Activated CD8-positive, alpha-beta T cell treated with anti-CD3 and anti-CD28 coated beads for 36 hours (primary cell): ENCODE data around the gene DYRK3. TPM values are rescaled to one million over a fixed set of nuclear protein-coding genes. Genes with fewer than 3 reads are reported as not detected.

Source experiments
- ATAC-seq: fragments of 200-7000 bp; cut with Tn5 transposase; one replicate; pipeline ENCODE4 v1.10.0; 2021; ENCODE audit warnings: mild to moderate bottlenecking, moderate library complexity
- CTCF ChIA-PET: fragments of 350-600 bp; sonication (Branson Sonifier 250); formaldehyde crosslinking; loops from one replicate; lab custom pipeline; 2021; ENCODE audit warnings: antibody characterized with exemption; lab: Charles Lee
- POLR2A ChIA-PET: fragments of 350-600 bp; sonication (Branson Sonifier 250); formaldehyde crosslinking; loops from one replicate; lab custom pipeline; 2021; ENCODE audit warnings: antibody characterized with exemption; lab: Charles Lee
- DNase-seq: peaks from one replicate; pipeline ENCODE4 v3.0.0-alpha.2; 2020
- H3K27ac Mint-ChIP-seq: one replicate; pipeline ENCODE4 v1.8.0; 2021; ENCODE audit warnings: mild to moderate bottlenecking, mixed read lengths
- H3K27me3 Mint-ChIP-seq: one replicate; pipeline ENCODE4 v1.8.0; 2021; ENCODE audit warnings: mixed read lengths
- H3K36me3 Mint-ChIP-seq: one replicate; pipeline ENCODE4 v1.8.0; 2021; ENCODE audit warnings: low read depth, mixed read lengths
- H3K4me1 Mint-ChIP-seq: one replicate; pipeline ENCODE4 v1.8.0; 2021; ENCODE audit warnings: low read depth, mixed read lengths
- H3K4me3 Mint-ChIP-seq: one replicate; pipeline ENCODE4 v1.8.0; 2021; ENCODE audit warnings: mild to moderate bottlenecking, moderate library complexity, mixed read lengths
- H3K9me3 Mint-ChIP-seq: one replicate; pipeline ENCODE4 v1.8.0; 2021; ENCODE audit warnings: mixed read lengths
- intact Hi-C: fragments of 100-400 bp; cut with micrococcal nuclease; formaldehyde crosslinking; loops from one replicate; pipeline ENCODE4 v1.10.0; 2022
- total RNA-seq, 2 experiments: library from RNA; stranded (reverse); gene quantifications; one replicate each; pipeline ENCODE4 v1.2.3, GENCODE V29; 2021
- TF ChIP-seq, protein P1 (sequence below): fragments of 200-600 bp; IDR thresholded peaks from one replicate; pipeline ENCODE4 v1.8.0; 2022; ENCODE audit warnings: antibody characterized with exemption, mild to moderate bottlenecking

The DYRK3 gene
- total RNA-seq, 2 experiments from 2014 or later, result 4.7 to 4.9 TPM

DNA sequence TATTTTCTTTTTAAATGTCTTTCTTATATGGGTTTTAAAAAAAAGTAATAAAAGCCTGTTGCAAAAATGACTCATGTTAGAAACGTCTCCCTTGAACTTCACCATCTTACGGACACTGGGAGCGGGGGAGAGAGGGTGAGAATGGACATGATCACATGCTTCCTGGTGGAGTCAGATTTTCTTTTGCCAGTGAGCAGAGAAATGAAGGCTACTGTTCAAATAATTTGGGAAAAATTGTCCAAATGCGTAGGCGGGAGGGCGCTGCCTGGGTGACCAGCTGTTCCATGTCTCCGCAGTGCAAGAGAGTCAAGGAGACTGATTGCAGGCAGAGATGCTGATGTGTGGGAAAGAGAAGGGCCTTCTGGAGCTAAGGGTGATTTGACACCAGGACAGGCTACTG lies 46.1 kb upstream of the DYRK3 start:
- H3K36me3 Mint-ChIP-seq, result peaks cover 80% of the 10 kb centered on the region
- DNase-seq, result no peak
- ATAC-seq, result no peak
- H3K4me3 Mint-ChIP-seq, result no peak overlapping the region
- H3K4me1 Mint-ChIP-seq, result peaks cover 73% of the 10 kb centered on the region
- ChIA-PET POLR2A (interaction anchor here (0.6 to 30.6 kb wide), 5 partner anchors 10 to 128 kb away, joined by 3 to 1021 read pairs (median 4); no protein-coding TSS in a partner anchor), CTCF (interaction anchor here (0.9 to 19.1 kb wide), 5 partner anchors 8 to 110 kb away, joined by 3 to 583 read pairs (median 6); no protein-coding TSS in a partner anchor)
- intact Hi-C loops, result no loop called here
- TF ChIP-seq, protein P1, sequence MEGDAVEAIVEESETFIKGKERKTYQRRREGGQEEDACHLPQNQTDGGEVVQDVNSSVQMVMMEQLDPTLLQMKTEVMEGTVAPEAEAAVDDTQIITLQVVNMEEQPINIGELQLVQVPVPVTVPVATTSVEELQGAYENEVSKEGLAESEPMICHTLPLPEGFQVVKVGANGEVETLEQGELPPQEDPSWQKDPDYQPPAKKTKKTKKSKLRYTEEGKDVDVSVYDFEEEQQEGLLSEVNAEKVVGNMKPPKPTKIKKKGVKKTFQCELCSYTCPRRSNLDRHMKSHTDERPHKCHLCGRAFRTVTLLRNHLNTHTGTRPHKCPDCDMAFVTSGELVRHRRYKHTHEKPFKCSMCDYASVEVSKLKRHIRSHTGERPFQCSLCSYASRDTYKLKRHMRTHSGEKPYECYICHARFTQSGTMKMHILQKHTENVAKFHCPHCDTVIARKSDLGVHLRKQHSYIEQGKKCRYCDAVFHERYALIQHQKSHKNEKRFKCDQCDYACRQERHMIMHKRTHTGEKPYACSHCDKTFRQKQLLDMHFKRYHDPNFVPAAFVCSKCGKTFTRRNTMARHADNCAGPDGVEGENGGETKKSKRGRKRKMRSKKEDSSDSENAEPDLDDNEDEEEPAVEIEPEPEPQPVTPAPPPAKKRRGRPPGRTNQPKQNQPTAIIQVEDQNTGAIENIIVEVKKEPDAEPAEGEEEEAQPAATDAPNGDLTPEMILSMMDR, result no peak
- no peaks in the 10 kb centered on the region for H3K27me3 Mint-ChIP-seq
- peak overlapping the region; percentile 97 for H3K27ac Mint-ChIP-seq
- no peaks in the 10 kb centered on the region for H3K9me3 Mint-ChIP-seq

DNA sequence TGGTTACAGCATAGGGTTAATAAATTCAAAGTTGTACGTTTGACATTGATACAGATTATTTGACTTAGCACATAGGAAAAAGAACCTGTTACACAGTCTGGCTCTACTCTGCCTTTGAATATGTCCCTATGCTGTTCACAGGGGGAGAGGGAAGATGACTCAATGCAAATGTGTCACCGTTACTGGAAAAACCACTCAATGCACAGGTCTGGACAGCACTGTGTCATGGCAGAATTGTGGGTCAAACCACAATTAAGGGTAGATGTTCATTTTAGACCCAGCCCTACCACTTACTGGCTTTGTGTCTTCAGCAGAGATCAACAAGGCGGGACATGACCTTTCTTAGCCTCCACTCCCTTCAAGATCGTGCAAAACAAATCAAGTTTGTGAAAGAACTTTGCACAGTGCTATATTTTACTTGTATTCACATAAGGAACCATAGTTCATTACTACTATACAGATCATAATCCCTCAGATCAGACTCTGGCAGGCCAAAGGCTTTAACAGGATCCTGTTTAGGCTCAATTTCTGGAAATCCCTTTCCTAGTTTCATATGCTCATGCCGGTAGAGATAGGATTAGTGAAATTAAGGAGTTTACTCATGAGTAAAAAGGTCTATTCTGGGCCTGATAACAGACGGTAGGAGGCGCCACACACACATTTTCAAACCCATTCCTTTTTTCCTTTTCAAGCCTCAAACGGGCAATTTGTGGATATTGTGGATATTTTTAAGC lies 45.1 kb upstream of the DYRK3 start:
- Mint-ChIP-seq H3K4me1 (peaks cover 65% of the 10 kb centered on the region), H3K36me3 (peaks cover 78% of the 10 kb centered on the region), H3K4me3 (peak overlapping the region; percentile 55), H3K9me3 (no peaks in the 10 kb centered on the region), H3K27me3 (no peaks in the 10 kb centered on the region), H3K27ac (peak overlapping the region; percentile 97)
- ChIA-PET POLR2A (interaction anchor here (1.1 to 30.6 kb wide), 3 partner anchors 22 to 84 kb away, joined by 3 to 1021 read pairs (median 3); partner anchors contain the start of gene EIF2D), CTCF (interaction anchor here (0.9 to 19.1 kb wide), 5 partner anchors 9 to 73 kb away, joined by 3 to 583 read pairs (median 17); no protein-coding TSS in a partner anchor)
- TF ChIP-seq, protein P1, result peak; percentile 68
- peak; percentile 85 for DNase-seq
- peak; percentile 96 for ATAC-seq
- intact Hi-C loops, result loop anchor here (2.0 kb wide), 1 partner anchor 41 kb away; no protein-coding TSS in a partner anchor

DNA sequence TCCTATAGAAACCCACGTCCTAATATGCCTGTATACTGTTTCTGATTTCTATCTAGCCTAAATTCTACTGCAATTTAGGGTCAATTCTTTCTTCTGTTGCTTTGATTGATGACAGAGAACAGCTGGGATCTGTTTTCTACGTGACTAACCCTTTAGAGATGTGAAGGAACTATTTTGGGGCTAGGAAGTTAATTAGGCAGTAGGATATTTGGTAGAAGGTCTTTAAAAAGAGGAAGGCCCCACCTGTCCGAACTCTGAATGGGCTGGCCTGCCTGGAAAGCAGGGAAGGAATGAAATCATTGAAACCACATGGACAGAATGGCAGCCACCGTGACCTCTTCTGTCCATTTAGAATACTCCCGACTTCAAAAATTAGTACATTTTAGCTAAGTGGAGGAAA lies 44.1 kb upstream of the DYRK3 start:
- peaks cover 79% of the 10 kb centered on the region for H3K36me3 Mint-ChIP-seq
- ATAC-seq (no peak), DNase-seq (no peak)
- no peaks in the 10 kb centered on the region for H3K27me3 Mint-ChIP-seq
- intact Hi-C loops, result loop anchor here (2.0 kb wide), 1 partner anchor 42 kb away; no protein-coding TSS in a partner anchor
- ChIA-PET CTCF (interaction anchor here (0.6 to 3.4 kb wide), 22 partner anchors 8 to 163 kb away, joined by 3 to 21 read pairs (median 6); partner anchors contain the start of genes DYRK3, EIF2D and RASSF5), POLR2A (interaction anchor here (0.7 to 1.6 kb wide), 15 partner anchors 9 to 85 kb away, joined by 3 to 5 read pairs (median 3); partner anchors contain the start of genes EIF2D and RASSF5)
- peak overlapping the region; percentile 97 for H3K27ac Mint-ChIP-seq
- no peak overlapping the region for H3K4me3 Mint-ChIP-seq
- peaks cover 62% of the 10 kb centered on the region for H3K4me1 Mint-ChIP-seq
- TF ChIP-seq, protein P1, result no peak
- no peaks in the 10 kb centered on the region for H3K9me3 Mint-ChIP-seq

DNA sequence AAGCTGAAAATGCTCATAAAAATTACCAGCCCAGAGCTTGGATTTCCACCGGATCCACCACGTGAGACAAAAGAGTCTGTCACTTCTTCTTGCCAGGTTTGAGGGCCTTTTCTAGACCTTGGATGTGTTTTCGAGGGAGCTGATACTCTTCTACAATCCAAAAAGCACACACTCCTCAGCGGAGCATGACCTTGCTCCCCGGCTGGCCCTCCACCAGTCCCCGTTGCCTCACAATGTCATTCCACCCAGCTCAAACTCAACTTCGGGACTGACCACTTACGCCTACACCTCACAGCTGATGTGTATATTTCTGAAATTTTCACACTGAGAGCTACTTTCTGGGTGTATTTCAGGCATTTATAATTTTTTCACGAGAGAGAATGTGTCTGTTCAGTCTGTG lies 43.6 kb upstream of the DYRK3 start:
- TF ChIP-seq, protein P1, result no peak
- peak overlapping the region; percentile 97 for H3K27ac Mint-ChIP-seq
- no peaks in the 10 kb centered on the region for H3K27me3 Mint-ChIP-seq
- peaks cover 76% of the 10 kb centered on the region for H3K36me3 Mint-ChIP-seq
- H3K4me1 Mint-ChIP-seq, result peaks cover 58% of the 10 kb centered on the region
- DNase-seq (no peak), ATAC-seq (no peak)
- POLR2A ChIA-PET, result interaction anchor here (0.7 to 1.6 kb wide), 15 partner anchors 8 to 96 kb away, joined by 3 to 5 read pairs (median 3); partner anchors contain the start of gene EIF2D
- CTCF ChIA-PET, result interaction anchor here (0.7 to 3.4 kb wide), 24 partner anchors 8 to 163 kb away, joined by 3 to 21 read pairs (median 6); partner anchors contain the start of genes DYRK3, EIF2D and RASSF5
- no peak overlapping the region for H3K4me3 Mint-ChIP-seq
- intact Hi-C loops, result loop anchor here (2.0 kb wide), 1 partner anchor 43 kb away; no protein-coding TSS in a partner anchor
- no peaks in the 10 kb centered on the region for H3K9me3 Mint-ChIP-seq
